ENCODE data around the gene ZNF710.

ZNF710 gene

DNA sequence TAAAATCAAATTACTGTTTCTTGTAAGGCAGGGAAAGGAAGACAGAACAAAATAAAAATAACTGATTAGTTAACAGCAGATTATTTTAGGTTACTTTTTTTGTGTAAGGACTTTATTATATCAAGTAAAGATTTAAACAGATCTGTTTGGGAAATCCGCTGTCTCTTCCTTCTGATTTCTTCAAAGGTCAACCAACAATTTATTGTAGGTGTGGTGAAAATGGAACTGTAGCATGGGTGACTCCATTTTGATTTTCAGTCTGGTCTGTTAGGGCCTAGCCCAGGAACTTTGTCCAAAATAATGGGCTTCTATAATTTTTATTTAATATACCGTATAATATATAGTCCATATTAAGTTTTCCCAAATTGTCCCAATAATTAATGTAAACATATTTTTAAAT is 114.7 kb downstream of the ZNF710 start:
- in situ Hi-C loops (cut with HindIII; ENCODE audit: low pct_ligation_motif_present, low sequenced_read_pairs) = no loop called here
- no peak overlapping the region for H3K4me3 ChIP-seq (ENCODE audit: low read depth, low read length)
- H3K36me3 ChIP-seq (replicated peaks) = no peaks in the 10 kb centered on the region

GRCh38 chr15:90119367-90119766 is 118.2 kb downstream of the ZNF710 start:
- no peak overlapping the region for H3K27ac ChIP-seq
- no peaks in the 10 kb centered on the region for H3K27me3 ChIP-seq (replicated peaks)
- in situ Hi-C loops (cut with HindIII; ENCODE audit: low pct_ligation_motif_present, low sequenced_read_pairs) = no loop called here
- TF ChIP-seq, protein P1, sequence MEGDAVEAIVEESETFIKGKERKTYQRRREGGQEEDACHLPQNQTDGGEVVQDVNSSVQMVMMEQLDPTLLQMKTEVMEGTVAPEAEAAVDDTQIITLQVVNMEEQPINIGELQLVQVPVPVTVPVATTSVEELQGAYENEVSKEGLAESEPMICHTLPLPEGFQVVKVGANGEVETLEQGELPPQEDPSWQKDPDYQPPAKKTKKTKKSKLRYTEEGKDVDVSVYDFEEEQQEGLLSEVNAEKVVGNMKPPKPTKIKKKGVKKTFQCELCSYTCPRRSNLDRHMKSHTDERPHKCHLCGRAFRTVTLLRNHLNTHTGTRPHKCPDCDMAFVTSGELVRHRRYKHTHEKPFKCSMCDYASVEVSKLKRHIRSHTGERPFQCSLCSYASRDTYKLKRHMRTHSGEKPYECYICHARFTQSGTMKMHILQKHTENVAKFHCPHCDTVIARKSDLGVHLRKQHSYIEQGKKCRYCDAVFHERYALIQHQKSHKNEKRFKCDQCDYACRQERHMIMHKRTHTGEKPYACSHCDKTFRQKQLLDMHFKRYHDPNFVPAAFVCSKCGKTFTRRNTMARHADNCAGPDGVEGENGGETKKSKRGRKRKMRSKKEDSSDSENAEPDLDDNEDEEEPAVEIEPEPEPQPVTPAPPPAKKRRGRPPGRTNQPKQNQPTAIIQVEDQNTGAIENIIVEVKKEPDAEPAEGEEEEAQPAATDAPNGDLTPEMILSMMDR (IDR thresholded peaks at IDR 0.05; ENCODE audit: low read depth, low read length, missing control alignments) = no peak
- DNase-seq = no peak
- H3K4me3 ChIP-seq (ENCODE audit: low read depth, low read length) = no peak overlapping the region
- H3K36me3 ChIP-seq (replicated peaks) = no peaks in the 10 kb centered on the region

More for the DNA sequence above, 114.7 kb downstream of the ZNF710 start:
- no peaks in the 10 kb centered on the region for H3K27me3 ChIP-seq (replicated peaks)
- H3K27ac ChIP-seq = no peak overlapping the region
- TF ChIP-seq, protein P1 (IDR thresholded peaks at IDR 0.05; ENCODE audit: low read depth, low read length, missing control alignments) = no peak
- no peak for DNase-seq

GRCh38 chr15:90121086-90121485 is 120.0 kb downstream of the ZNF710 start:
- TF ChIP-seq, protein P1 (IDR thresholded peaks at IDR 0.05; ENCODE audit: low read depth, low read length, missing control alignments) = no peak
- Histone ChIP-seq H3K36me3 (replicated peaks) (no peaks in the 10 kb centered on the region), H3K27me3 (replicated peaks) (no peaks in the 10 kb centered on the region), H3K4me3 (ENCODE audit: low read depth, low read length) (no peak overlapping the region), H3K27ac (no peak overlapping the region)
- in situ Hi-C loops (cut with HindIII; ENCODE audit: low pct_ligation_motif_present, low sequenced_read_pairs) = no loop called here
- no peak for DNase-seq

DNA sequence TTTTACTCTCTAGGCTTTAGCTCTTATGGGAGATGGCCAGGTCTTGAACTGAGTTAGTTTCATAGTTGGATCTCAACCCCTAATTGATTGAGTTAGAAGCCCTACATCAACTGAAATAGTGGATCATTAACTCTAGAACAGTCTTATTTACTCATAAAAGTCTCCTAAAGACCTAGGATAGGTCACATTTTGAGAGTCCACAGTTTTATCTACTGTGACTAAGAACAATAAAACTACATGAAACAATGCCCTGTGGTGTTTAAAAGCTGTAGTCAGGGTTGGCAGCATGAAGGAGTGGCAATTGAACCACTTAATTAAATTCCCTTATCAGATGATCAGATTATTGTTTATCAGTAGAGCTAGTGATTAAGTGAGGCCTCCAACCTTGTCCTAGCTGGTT is 123.4 kb downstream of the ZNF710 start:
- Histone ChIP-seq H3K27me3 (replicated peaks) (no peaks in the 10 kb centered on the region), H3K4me3 (ENCODE audit: low read depth, low read length) (no peak overlapping the region), H3K36me3 (replicated peaks) (no peaks in the 10 kb centered on the region), H3K27ac (no peak overlapping the region)
- in situ Hi-C loops (cut with HindIII; ENCODE audit: low pct_ligation_motif_present, low sequenced_read_pairs) = no loop called here
- DNase-seq = no peak
- TF ChIP-seq, protein P1 (IDR thresholded peaks at IDR 0.05; ENCODE audit: low read depth, low read length, missing control alignments) = no peak

DNA sequence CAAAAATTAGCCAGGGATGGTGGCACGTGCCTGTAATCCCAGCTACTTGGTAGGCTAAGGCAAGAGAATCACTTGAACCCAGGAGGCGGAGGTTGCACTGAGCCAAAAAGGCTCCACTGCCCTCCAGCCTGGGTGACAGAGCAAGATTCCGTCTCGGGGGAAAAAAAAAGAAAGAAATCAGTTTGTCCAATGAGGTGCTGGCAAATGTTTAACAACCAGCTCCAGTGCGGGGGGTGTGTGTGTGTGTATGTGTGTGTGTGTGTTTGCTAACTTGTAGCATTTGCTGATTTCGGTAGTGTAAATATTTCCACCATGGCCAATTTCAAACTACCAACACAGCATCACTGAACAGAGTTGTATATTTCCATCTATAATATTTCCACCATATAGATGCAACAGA is 124.9 kb downstream of the ZNF710 start:
- no peak overlapping the region for H3K4me3 ChIP-seq (ENCODE audit: low read depth, low read length)
- TF ChIP-seq, protein P1 (IDR thresholded peaks at IDR 0.05; ENCODE audit: low read depth, low read length, missing control alignments) = no peak
- no peaks in the 10 kb centered on the region for H3K27me3 ChIP-seq (replicated peaks)
- DNase-seq = no peak
- in situ Hi-C loops (cut with HindIII; ENCODE audit: low pct_ligation_motif_present, low sequenced_read_pairs) = no loop called here
- H3K27ac ChIP-seq = no peak overlapping the region
- no peaks in the 10 kb centered on the region for H3K36me3 ChIP-seq (replicated peaks)

Data from brain microvascular endothelial cell (primary cell).